Left lung (tissue), 10 donors: ENCODE data around the gene AK1. TPM values are rescaled to one million over a fixed set of nuclear protein-coding genes. Genes with fewer than 3 reads are reported as not detected.

Experiments used
- ATAC-seq: fragments of 200-7000 bp; cut with Tn5 transposase; one replicate; pipeline ENCODE4 v1.9.1; 2020; ENCODE audit warnings: moderate library complexity
- DNase-seq, 4 donors: peaks; one replicate each; pipeline ENCODE4 v3.0.0-alpha.2; 2013 to 2020
- H3K27ac ChIP-seq, 2 donors: fragments of 200-600 bp; sonication (generic) in 1 of 2; one replicate each; pipeline versions ENCODE4 v1.5.0 to v1.8.0; 2020 to 2021
- H3K27me3 ChIP-seq, 2 donors: fragments of 200-600 bp; sonication (generic) in 1 of 2; one replicate each; pipeline versions ENCODE4 v1.5.0 to v1.8.0; 2020 to 2021
- H3K36me3 ChIP-seq, 2 donors: fragments of 200-600 bp; sonication (generic) in 1 of 2; one replicate each; pipeline versions ENCODE4 v1.5.0 to v1.8.0; 2020 to 2021
- H3K4me1 ChIP-seq, 2 donors: fragments of 200-600 bp; one replicate each; pipeline ENCODE4 v1.8.0; 2021
- H3K4me3 ChIP-seq, 2 donors: fragments of 200-600 bp; sonication (generic) in 1 of 2; one replicate each; pipeline versions ENCODE4 v1.5.0 to v1.8.0; 2020 to 2021; ENCODE audit warnings: mild to moderate bottlenecking in 1 of 2
- H3K9me3 ChIP-seq, 2 donors: fragments of 200-600 bp; sonication (generic) in 1 of 2; one replicate each; pipeline versions ENCODE4 v1.5.0 to v1.8.0; 2020 to 2021
- CTCF ChIP-seq, 2 donors: fragments of 200-600 bp; sonication (generic) in 1 of 2; IDR thresholded peaks; one replicate each; pipeline versions ENCODE4 v1.5.0 to v1.8.0; 2021; ENCODE audit warnings: antibody characterized with exemption in 2 of 2
- intact Hi-C, 2 donors: fragments of 100-400 bp; cut with DNase I; formaldehyde crosslinking; loops; one replicate each; pipeline versions ENCODE4 v1.11.2 to v1.14.2; 2022
- polyA plus RNA-seq, 6 donors: library from polyadenylated mRNA; unstranded; fragments of 120-200 nt; gene quantifications; one replicate each; pipeline ENCODE4 v1.2.1, GENCODE V29; 2013; ENCODE audit not compliant: insufficient read length in 6 of 6
- total RNA-seq, 2 donors: library from RNA; stranded (reverse); fragmentation: NEBNext Ultra II Directional; extraction: Animal tissue kit (Norgen Biotek cat#: 25700); gene quantifications; one replicate each; pipeline ENCODE4 v1.2.1, GENCODE V29; 2021
- donor health status: DM: no; HTN: yes; CAD: no.
- donor health status: DM: no; HTN: no; CAD: no.

AK1 gene
- total and polyA plus RNA-seq, 8 donors, result 47.3 to 264 (median 76.7) TPM

- Histone ChIP-seq H3K27ac (no peak overlapping the region), H3K27me3 (no peaks in the 10 kb centered on the region), H3K4me1 (peaks cover 24 to 89% of the 10 kb centered on the region in 2 donors), H3K4me3 (no peak overlapping the region), H3K9me3 (no peaks in the 10 kb centered on the region), H3K36me3 (no peaks in the 10 kb centered on the region)
- TF ChIP-seq CTCF (IDR thresholded peaks at IDR 0.05), result no peak
- DNase-seq (no peak), ATAC-seq (no peak)
- intact Hi-C loops, result no loop called here
Measured at GRCh38 chr9:127860260-127860659, 17.2 kb downstream of the AK1 start.

- no peak for DNase-seq
- H3K27ac ChIP-seq, result peak overlapping the region in 1 of 2 donors; percentile 50
- ATAC-seq, result no peak
- H3K4me3 ChIP-seq, result no peak overlapping the region
- peaks cover 29 to 83% of the 10 kb centered on the region in 2 donors for H3K4me1 ChIP-seq
- intact Hi-C loops, result no loop called here
- TF ChIP-seq CTCF (IDR thresholded peaks at IDR 0.05), result no peak
- no peaks in the 10 kb centered on the region for H3K9me3 ChIP-seq
- H3K27me3 ChIP-seq, result no peaks in the 10 kb centered on the region
- H3K36me3 ChIP-seq, result no peaks in the 10 kb centered on the region
Measured at GRCh38 chr9:127858041-127858512, 19.4 kb downstream of the AK1 start.

- Histone ChIP-seq H3K36me3 (peaks cover 0 to 6% of the 10 kb centered on the region in 2 donors), H3K27me3 (no peaks in the 10 kb centered on the region), H3K4me1 (peaks cover 23 to 81% of the 10 kb centered on the region in 2 donors), H3K27ac (peak overlapping the region in 1 of 2 donors; percentile 50), H3K4me3 (no peak overlapping the region), H3K9me3 (no peaks in the 10 kb centered on the region)
- DNase-seq (no peak), ATAC-seq (no peak)
- intact Hi-C loops, result no loop called here
- no peak for TF ChIP-seq CTCF (IDR thresholded peaks at IDR 0.05)
Measured at GRCh38 chr9:127857278-127857677, 20.2 kb downstream of the AK1 start.

- Histone ChIP-seq H3K4me3 (no peak overlapping the region), H3K27me3 (no peaks in the 10 kb centered on the region), H3K36me3 (peaks cover 0 to 8% of the 10 kb centered on the region in 2 donors), H3K9me3 (no peaks in the 10 kb centered on the region), H3K4me1 (peaks cover 18 to 81% of the 10 kb centered on the region in 2 donors), H3K27ac (peak overlapping the region in 1 of 2 donors; percentile 6)
- ATAC-seq (no peak), DNase-seq (no peak)
- intact Hi-C loops, result no loop called here
- TF ChIP-seq CTCF (IDR thresholded peaks at IDR 0.05), result no peak
Measured at GRCh38 chr9:127856729-127857116, 20.8 kb downstream of the AK1 start.

GRCh38 chr9:127856094-127856728 lies 21.3 kb downstream of the AK1 start:
- no peak overlapping the region for H3K4me3 ChIP-seq
- peaks cover 0 to 13% of the 10 kb centered on the region in 2 donors for H3K36me3 ChIP-seq
- H3K9me3 ChIP-seq, result no peaks in the 10 kb centered on the region
- no peak for TF ChIP-seq CTCF (IDR thresholded peaks at IDR 0.05)
- peaks cover 17 to 81% of the 10 kb centered on the region in 2 donors for H3K4me1 ChIP-seq
- no peak for ATAC-seq
- peak overlapping the region in 1 of 2 donors; percentile 85 for H3K27ac ChIP-seq
- no peak for DNase-seq
- no peaks in the 10 kb centered on the region for H3K27me3 ChIP-seq
- intact Hi-C loops, result no loop called here
